Activated T-helper 2 cell treated with anti-CD3 and anti-CD28 coated beads, Interferon-gamma antibody, Interleukin-2, Interleukin-4, amounts not matched to agents 10 μg/mL and 5 μg/mL and 100 μg/mL, durations not matched to agents 14 hours and 24 hours and 36 hours (primary cell): ENCODE results near the gene RAPGEF2. TPM values are rescaled to one million over a fixed set of nuclear protein-coding genes. Genes with fewer than 3 reads are reported as not detected.
A peak's percentile ranks its signal among the peaks of the same experiment; 100 is the strongest.
"Not testable (repeated sequence)": the region's sequence is repeated elsewhere in the genome, so short reads cannot be mapped to it uniquely, and the experiment has no call there.

ENCODE experiments used
- DNase-seq: peaks from one replicate; pipeline ENCODE4 v3.0.0; 2021; ENCODE audit warnings: low spot score
- H3K27ac Mint-ChIP-seq: one replicate; pipeline ENCODE4 v1.8.0; 2021; ENCODE audit warnings: mixed read lengths
- H3K27me3 Mint-ChIP-seq: one replicate; pipeline ENCODE4 v1.8.0; 2021; ENCODE audit warnings: low read depth, mixed read lengths
- H3K36me3 Mint-ChIP-seq: one replicate; pipeline ENCODE4 v1.8.0; 2021; ENCODE audit warnings: low read depth, mixed read lengths
- H3K4me1 Mint-ChIP-seq: one replicate; pipeline ENCODE4 v1.8.0; 2021; ENCODE audit warnings: low read depth, mixed read lengths
- H3K4me3 Mint-ChIP-seq: one replicate; pipeline ENCODE4 v1.8.0; 2021; ENCODE audit warnings: low read depth, mild to moderate bottlenecking, moderate library complexity, mixed read lengths
- H3K9me3 Mint-ChIP-seq: one replicate; pipeline ENCODE4 v1.8.0; 2021; ENCODE audit warnings: mixed read lengths
- intact Hi-C: fragments of 100-400 bp; cut with micrococcal nuclease; formaldehyde crosslinking; loops from one replicate; pipeline ENCODE4 v1.15.1; 2023
- total RNA-seq: library from RNA; stranded (reverse); gene quantifications from 2 replicates; pipeline ENCODE4 v1.2.3, GENCODE V29; 2022

Gene RAPGEF2, protein sequence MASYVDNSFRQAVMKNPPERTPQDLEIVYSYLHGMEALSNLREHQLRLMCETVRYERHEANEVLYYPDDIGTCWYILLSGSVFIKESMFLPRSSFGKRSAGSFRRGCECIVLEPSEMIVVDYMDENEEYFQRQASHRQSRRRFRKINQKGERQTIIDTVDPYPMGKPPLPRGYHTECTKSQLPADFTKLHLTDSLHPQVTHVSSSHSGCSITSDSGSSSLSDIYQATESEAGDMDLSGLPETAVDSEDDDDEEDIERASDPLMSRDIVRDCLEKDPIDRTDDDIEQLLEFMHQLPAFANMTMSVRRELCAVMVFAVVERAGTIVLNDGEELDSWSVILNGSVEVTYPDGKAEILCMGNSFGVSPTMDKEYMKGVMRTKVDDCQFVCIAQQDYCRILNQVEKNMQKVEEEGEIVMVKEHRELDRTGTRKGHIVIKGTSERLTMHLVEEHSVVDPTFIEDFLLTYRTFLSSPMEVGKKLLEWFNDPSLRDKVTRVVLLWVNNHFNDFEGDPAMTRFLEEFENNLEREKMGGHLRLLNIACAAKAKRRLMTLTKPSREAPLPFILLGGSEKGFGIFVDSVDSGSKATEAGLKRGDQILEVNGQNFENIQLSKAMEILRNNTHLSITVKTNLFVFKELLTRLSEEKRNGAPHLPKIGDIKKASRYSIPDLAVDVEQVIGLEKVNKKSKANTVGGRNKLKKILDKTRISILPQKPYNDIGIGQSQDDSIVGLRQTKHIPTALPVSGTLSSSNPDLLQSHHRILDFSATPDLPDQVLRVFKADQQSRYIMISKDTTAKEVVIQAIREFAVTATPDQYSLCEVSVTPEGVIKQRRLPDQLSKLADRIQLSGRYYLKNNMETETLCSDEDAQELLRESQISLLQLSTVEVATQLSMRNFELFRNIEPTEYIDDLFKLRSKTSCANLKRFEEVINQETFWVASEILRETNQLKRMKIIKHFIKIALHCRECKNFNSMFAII (N-terminal part only)
- total RNA-seq, result 17.0 TPM in 2 replicates

DNA sequence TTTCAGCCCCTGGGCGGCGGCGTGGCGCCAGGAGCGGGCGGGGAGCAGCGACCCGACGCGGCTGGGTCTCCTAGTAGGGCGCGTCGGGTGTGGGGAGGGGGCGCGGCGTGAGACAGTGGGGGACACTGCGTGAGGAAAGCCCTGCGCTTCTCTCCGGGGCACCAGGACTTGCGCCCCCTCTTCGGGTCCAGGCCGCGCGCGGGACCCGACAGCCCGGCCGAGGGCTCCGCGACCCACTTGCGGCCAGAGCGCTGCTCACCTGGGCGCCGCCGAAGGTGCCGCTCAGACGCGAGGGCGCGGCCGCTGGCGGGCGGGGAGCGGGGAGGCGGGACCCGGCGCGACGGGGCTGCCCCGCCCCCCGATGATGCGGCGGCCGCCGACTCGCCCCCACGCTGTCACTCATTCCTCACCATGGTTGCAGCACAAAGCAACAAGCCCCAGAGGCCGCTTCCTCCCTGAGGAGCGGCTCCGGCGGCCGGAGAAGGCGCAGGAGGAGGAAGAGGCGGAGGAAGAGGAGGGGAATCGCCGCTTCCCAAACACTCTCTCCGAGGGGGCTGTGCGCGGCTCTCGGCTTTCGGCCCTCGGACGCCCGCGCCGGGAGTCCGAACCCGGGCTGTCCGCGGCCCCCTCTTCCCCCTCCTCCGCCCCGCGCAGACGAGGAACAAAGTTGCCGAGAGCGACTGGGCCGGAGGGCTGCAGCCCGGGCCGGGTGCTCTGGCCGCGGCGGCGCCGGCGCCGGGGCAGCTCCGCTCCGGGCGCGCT, at the start of gene RAPGEF2:
Gene RAPGEF2 (plus strand): TSS at position 458 of the 762 bp plus-strand sequence. CDS start 1,084 bp downstream, outside the sequence.
- intact Hi-C loops, result loop anchor here (1.0 to 5.0 kb wide), 6 partner anchors 25 to 432 kb away; partner anchors contain the start of gene C4orf46
- peak; percentile 84 for DNase-seq
- Mint-ChIP-seq H3K9me3 (no peaks in the 10 kb centered on the region), H3K27ac (peak within 1 kb of the TSS; percentile 78), H3K36me3 (no peaks in the 10 kb centered on the region), H3K27me3 (peaks cover 21% of the 10 kb centered on the region), H3K4me1 (peaks cover 53% of the 10 kb centered on the region), H3K4me3 (peak within 1 kb of the TSS; percentile 82)

GRCh38 chr4:159055833-159056232, 47.0 kb upstream of the RAPGEF2 start:
- Mint-ChIP-seq H3K27ac (no peak overlapping the region), H3K4me1 (peaks cover 14% of the 10 kb centered on the region), H3K36me3 (no peaks in the 10 kb centered on the region)

GRCh38 chr4:159060161-159060560, 42.7 kb upstream of the RAPGEF2 start:
- H3K27ac Mint-ChIP-seq, result no peak overlapping the region
- no peak for DNase-seq
- H3K36me3 Mint-ChIP-seq, result no peaks in the 10 kb centered on the region
- H3K4me3 Mint-ChIP-seq, result no peak overlapping the region
- peaks cover 6% of the 10 kb centered on the region for H3K4me1 Mint-ChIP-seq
- H3K27me3 Mint-ChIP-seq, result peaks cover 22% of the 10 kb centered on the region
- intact Hi-C loops, result no loop called here
- no peaks in the 10 kb centered on the region for H3K9me3 Mint-ChIP-seq

More at GRCh38 chr4:159055833-159056232, 47.0 kb upstream of the RAPGEF2 start:
- intact Hi-C loops, result no loop called here
- DNase-seq, result no peak
- Mint-ChIP-seq H3K9me3 (no peaks in the 10 kb centered on the region), H3K4me3 (no peak overlapping the region), H3K27me3 (peaks cover 42% of the 10 kb centered on the region)

GRCh38 chr4:159062381-159062780, 40.5 kb upstream of the RAPGEF2 start:
- no peaks in the 10 kb centered on the region for H3K36me3 Mint-ChIP-seq
- H3K27me3 Mint-ChIP-seq, result peaks cover 11% of the 10 kb centered on the region
- no peak overlapping the region for H3K4me3 Mint-ChIP-seq
- H3K4me1 Mint-ChIP-seq, result peaks cover 6% of the 10 kb centered on the region
- no peak overlapping the region for H3K27ac Mint-ChIP-seq
- intact Hi-C loops, result no loop called here
- DNase-seq, result no peak
- no peaks in the 10 kb centered on the region for H3K9me3 Mint-ChIP-seq

GRCh38 chr4:159065513-159066240, 37.2 kb upstream of the RAPGEF2 start:
- H3K27ac Mint-ChIP-seq, result no peak overlapping the region
- H3K9me3 Mint-ChIP-seq, result no peaks in the 10 kb centered on the region
- no peak overlapping the region for H3K4me3 Mint-ChIP-seq
- H3K4me1 Mint-ChIP-seq, result peaks cover 6% of the 10 kb centered on the region
- intact Hi-C loops, result loop anchor here (2.0 kb wide), 1 partner anchor 19 kb away; no protein-coding TSS in a partner anchor
- peaks cover 13% of the 10 kb centered on the region for H3K27me3 Mint-ChIP-seq
- no peaks in the 10 kb centered on the region for H3K36me3 Mint-ChIP-seq
- DNase-seq, result no peak

- DNase-seq, H3K4me3 Mint-ChIP-seq, intact Hi-C loops, H3K9me3 Mint-ChIP-seq, H3K27ac Mint-ChIP-seq, H3K4me1 Mint-ChIP-seq, H3K36me3 Mint-ChIP-seq: not testable (repeated sequence)
- peaks cover 13% of the 10 kb centered on the region for H3K27me3 Mint-ChIP-seq
Observed at GRCh38 chr4:159068139-159068538, 34.7 kb upstream of the RAPGEF2 start.

- intact Hi-C loops, result no loop called here
Observed at GRCh38 chr4:159069922-159070321, 33.0 kb upstream of the RAPGEF2 start.

DNA sequence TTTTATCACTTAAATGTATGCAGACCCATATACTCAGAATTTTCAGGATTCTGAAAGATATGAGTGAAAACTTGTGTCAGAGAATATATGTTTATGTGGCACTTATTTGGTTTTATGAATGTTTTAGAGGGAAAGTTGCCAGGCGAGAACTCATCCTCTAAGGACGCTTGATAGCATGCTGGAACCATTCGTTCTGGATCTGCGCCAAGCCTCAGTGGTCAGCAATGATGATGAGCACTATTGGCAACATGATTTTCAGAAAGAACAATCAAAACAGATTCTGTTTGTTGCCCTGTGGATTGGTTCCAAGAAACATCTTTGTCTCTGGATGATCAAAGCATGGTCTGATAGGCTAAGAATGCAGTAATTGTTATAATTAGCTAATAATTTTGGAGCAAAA, 32.1 kb upstream of the RAPGEF2 start:
- H3K27me3 Mint-ChIP-seq, result peaks cover 15% of the 10 kb centered on the region
- H3K4me1 Mint-ChIP-seq, result peaks cover 6% of the 10 kb centered on the region
- no peak for DNase-seq
- no peak overlapping the region for H3K4me3 Mint-ChIP-seq
- no peaks in the 10 kb centered on the region for H3K36me3 Mint-ChIP-seq
- no peak overlapping the region for H3K27ac Mint-ChIP-seq
- no peaks in the 10 kb centered on the region for H3K9me3 Mint-ChIP-seq
- intact Hi-C loops, result no loop called here

More at GRCh38 chr4:159069922-159070321, 33.0 kb upstream of the RAPGEF2 start:
- Mint-ChIP-seq H3K9me3 (no peaks in the 10 kb centered on the region), H3K27me3 (peaks cover 18% of the 10 kb centered on the region), H3K36me3 (no peaks in the 10 kb centered on the region), H3K4me3 (no peak overlapping the region), H3K27ac (no peak overlapping the region), H3K4me1 (peaks cover 6% of the 10 kb centered on the region)
- no peak for DNase-seq

DNA sequence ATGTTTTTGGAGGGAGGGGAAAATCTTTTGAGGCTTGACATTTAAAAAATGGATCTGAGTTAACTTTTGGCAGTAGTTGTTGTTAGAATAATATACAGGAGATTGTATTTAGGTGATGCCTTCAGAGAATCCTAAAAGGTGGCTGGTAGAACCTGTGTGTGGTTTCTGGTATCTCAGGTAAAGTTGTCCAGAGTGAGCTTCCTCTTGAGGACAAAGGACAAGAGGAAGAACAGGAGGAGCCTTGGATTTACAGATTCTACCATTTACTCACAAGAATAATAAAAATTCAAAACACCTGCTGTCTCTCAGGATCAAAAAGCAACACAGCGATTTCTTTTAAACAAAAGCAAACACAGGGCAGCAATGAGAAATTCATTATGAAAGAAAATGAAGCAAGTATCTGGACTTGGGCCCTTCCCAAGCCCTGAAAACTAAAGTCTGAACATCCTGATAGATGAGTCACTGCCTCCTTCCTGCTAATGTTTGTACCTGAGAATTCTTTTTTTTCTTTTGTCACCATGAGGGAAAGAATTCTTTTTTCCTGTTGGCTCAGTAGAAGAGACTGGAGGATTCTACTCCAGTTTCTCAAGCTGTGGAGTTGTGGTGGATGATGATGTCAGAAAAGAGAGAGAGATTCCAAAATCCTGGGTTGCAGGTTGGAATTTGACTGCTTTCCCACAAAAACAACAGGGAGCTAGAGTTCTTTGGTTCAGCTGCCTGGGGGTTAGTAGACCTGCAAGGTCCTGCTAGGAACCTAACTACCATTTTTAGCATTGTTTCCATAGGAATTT, 31.5 kb upstream of the RAPGEF2 start:
- peaks cover 6% of the 10 kb centered on the region for H3K4me1 Mint-ChIP-seq
- H3K27ac Mint-ChIP-seq, result no peak overlapping the region
- H3K4me3 Mint-ChIP-seq, result no peak overlapping the region
- no peaks in the 10 kb centered on the region for H3K36me3 Mint-ChIP-seq
- intact Hi-C loops, result no loop called here
- DNase-seq, result no peak
- no peaks in the 10 kb centered on the region for H3K9me3 Mint-ChIP-seq
- peaks cover 12% of the 10 kb centered on the region for H3K27me3 Mint-ChIP-seq

DNA sequence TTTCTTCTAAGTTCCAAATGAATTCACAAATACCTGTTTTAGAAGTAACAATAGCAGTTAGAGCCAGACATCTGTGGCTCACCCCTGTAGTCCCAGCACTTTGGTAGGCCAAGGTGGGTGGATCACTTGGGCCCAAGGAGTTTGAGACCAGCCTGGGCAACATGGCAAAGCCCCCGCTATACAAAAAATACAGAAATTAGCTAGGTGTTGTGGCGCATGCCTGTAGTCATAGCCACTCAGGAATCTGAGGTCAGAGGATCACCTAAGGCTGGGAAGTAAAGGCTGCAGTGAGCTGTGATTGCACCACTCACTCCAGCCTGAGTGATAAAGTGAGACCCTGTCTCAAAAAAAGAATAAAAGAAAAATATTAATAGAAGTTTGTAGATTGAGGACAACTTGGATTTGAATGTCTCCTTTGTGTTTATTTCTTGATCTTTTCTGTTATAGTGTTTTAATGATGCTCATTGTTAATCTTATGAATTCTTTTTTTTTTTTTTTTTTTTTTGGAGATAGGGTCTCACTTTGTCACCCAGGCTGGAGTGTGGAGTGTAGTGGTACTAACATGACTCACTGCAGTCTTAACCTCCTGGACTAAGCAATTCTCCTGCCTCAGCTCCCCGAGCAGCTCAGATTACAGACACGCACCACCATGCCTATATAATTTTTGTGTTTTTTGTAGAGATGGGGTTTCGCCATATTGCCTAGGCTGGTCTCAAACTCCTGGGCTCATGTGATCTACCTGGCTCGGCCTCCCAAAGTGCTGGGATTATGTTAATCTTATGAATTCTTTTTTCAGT, 30.7 kb upstream of the RAPGEF2 start:
- DNase-seq, result no peak
- no peak overlapping the region for H3K27ac Mint-ChIP-seq
- no peaks in the 10 kb centered on the region for H3K9me3 Mint-ChIP-seq
- peaks cover 6% of the 10 kb centered on the region for H3K4me1 Mint-ChIP-seq
- no peaks in the 10 kb centered on the region for H3K36me3 Mint-ChIP-seq
- intact Hi-C loops, result no loop called here
- H3K27me3 Mint-ChIP-seq, result peaks cover 8% of the 10 kb centered on the region
- no peak overlapping the region for H3K4me3 Mint-ChIP-seq

DNA sequence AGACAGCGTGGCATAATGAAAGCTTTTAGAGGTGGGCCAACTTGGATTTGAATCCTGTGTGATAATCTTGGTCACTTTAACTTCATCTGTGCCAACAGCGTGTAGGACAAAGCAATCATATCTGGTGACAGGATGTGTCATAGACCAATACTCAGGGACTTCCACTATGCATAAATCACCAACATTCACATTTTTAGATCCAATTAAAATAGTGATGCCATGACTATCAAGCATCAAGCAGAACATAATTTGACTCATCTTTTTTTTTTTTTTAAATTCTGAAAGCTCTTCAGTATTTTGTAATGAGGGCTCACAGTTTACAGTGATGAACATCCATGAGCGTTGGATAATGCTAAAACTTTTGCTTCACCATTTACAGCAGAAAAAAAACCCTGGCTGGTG, 27.3 kb upstream of the RAPGEF2 start:
- H3K36me3 Mint-ChIP-seq, result no peaks in the 10 kb centered on the region
- no peak overlapping the region for H3K27ac Mint-ChIP-seq
- H3K4me1 Mint-ChIP-seq, result peaks cover 15% of the 10 kb centered on the region
- DNase-seq, result no peak
- H3K4me3 Mint-ChIP-seq, result no peak overlapping the region
- H3K27me3 Mint-ChIP-seq, result peaks cover 6% of the 10 kb centered on the region
- no peaks in the 10 kb centered on the region for H3K9me3 Mint-ChIP-seq
- intact Hi-C loops, result no loop called here
